ENCODE measurements around the gene TXNRD1.

TXNRD1 gene

DNA sequence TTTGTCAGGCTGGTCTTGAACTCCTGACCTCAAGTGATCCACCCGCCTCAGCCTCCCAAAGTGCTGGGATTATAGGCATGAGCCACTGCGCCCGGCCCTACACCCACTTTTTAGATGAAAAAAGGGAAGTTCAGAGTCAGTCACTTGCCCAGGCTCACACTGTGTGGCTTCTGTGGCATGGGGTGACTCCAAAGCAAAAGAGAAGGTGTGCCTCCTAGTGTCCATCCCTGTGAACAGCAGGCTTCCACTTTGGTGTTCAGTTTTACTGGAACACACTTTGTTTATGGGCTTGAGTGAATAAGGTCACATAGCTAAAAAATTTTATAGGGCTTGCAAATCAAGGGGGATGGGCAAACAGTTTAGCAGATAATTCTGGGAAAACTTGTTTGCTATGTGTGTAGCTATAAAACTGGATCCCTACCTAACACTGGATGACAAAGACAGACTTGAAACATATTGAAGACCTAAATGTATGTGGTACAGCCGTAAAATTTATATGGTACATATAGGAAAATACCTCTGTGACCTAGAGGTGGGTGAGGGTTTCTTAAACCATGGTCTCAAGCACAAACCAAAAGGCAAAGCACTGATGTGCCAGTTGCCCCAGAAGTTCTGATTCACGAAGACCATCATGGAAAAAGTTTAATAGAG, 142.9 kb downstream of the TXNRD1 start:
- Histone ChIP-seq H3K27ac (ENCODE audit: low read depth, low read length) (no peak overlapping the region), H3K4me3 (ENCODE audit: low read length) (no peak overlapping the region), H3K4me1 (ENCODE audit: control insufficient read depth, insufficient read depth, low read length) (no peaks in the 10 kb centered on the region), H3K36me3 (ENCODE audit: control insufficient read depth, insufficient read depth, low read length) (no peaks in the 10 kb centered on the region), H3K27me3 (ENCODE audit: control insufficient read depth, insufficient read depth, low read length) (no peaks in the 10 kb centered on the region), H3K9ac (ENCODE audit: low read length) (no peak overlapping the region)

DNA sequence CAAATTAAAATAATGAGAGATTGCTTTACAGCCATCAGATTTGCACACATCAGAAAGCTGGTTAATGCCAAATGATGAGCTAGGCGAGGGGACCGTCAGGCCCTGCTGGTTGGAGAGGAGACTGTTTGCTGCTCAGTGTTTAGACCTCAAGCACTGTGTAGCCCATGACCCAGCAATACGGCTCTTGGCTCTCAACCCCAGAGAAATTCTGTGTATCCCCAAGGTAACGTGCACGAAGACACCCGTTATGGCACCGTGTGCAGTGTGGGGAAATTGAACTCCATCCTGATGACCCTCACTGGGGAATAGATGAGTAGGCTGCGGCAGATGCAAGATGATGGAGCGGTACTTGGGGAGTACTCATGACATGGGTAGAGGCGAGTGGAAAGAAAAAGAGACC, 143.6 kb downstream of the TXNRD1 start:
- Histone ChIP-seq H3K36me3 (ENCODE audit: control insufficient read depth, insufficient read depth, low read length) (no peaks in the 10 kb centered on the region), H3K9ac (ENCODE audit: low read length) (no peak overlapping the region), H3K4me3 (ENCODE audit: low read length) (no peak overlapping the region), H3K27me3 (ENCODE audit: control insufficient read depth, insufficient read depth, low read length) (no peaks in the 10 kb centered on the region), H3K4me1 (ENCODE audit: control insufficient read depth, insufficient read depth, low read length) (no peaks in the 10 kb centered on the region), H3K27ac (ENCODE audit: low read depth, low read length) (no peak overlapping the region)

DNA sequence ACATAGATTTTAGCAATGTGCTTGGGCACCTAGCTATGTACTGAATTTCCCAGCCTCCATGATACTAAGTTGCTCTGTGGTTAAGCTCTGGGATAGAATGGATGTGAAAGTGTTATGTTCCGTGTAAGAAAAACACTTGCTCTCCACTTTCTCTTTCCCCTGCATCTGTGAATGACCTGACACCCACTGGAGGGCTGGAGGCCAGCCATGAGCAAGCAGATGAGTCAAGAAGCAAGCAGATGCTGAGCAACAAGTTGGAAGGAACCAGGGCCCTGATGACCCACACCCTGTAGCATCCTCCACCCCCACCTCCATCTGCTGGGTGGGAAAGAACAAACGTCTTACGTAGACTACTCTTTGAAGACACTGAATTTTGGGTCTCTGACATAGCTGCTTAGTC, 144.6 kb downstream of the TXNRD1 start:
- Histone ChIP-seq H3K36me3 (ENCODE audit: control insufficient read depth, insufficient read depth, low read length) (no peaks in the 10 kb centered on the region), H3K4me3 (ENCODE audit: low read length) (no peak overlapping the region), H3K9ac (ENCODE audit: low read length) (no peak overlapping the region), H3K4me1 (ENCODE audit: control insufficient read depth, insufficient read depth, low read length) (no peaks in the 10 kb centered on the region), H3K27me3 (ENCODE audit: control insufficient read depth, insufficient read depth, low read length) (no peaks in the 10 kb centered on the region), H3K27ac (ENCODE audit: low read depth, low read length) (no peak overlapping the region)

DNA sequence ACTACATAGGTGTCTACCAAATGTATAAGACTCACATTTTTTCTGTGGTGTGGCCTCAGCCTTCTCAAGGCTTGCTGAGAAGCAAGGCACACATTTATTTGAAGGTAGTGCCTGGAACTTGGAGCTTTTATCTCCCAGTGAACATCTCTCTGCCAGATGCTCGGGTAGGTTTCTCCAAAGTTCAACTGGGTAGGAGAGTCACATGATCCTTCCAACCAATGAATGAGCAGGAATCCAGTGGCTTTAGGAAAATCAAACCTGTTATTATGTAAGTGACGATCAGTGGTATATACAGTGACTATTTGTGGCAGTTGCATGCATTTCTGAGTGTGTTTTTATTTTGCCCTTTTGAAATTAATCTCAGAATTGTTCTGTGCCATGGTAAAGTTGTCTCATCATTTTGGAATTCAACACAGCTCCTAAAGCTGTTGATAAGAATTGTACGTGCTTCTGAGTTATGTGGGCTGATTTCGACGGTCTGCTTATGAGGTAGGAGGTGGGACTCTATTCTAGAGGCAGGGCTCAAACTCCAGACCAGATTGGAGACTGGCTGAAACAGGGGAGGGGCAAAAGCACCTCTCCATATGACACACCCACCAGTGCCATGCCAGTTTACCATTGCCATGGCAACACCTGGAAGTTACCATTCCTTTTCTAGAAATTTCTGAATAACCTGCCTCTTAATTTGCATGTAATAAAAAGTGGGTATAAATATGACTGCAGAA, 145.6 kb downstream of the TXNRD1 start:
- Histone ChIP-seq H3K9ac (ENCODE audit: low read length) (no peak overlapping the region), H3K4me3 (ENCODE audit: low read length) (no peak overlapping the region), H3K27me3 (ENCODE audit: control insufficient read depth, insufficient read depth, low read length) (no peaks in the 10 kb centered on the region), H3K36me3 (ENCODE audit: control insufficient read depth, insufficient read depth, low read length) (no peaks in the 10 kb centered on the region), H3K27ac (ENCODE audit: low read depth, low read length) (no peak overlapping the region), H3K4me1 (ENCODE audit: control insufficient read depth, insufficient read depth, low read length) (no peaks in the 10 kb centered on the region)

DNA sequence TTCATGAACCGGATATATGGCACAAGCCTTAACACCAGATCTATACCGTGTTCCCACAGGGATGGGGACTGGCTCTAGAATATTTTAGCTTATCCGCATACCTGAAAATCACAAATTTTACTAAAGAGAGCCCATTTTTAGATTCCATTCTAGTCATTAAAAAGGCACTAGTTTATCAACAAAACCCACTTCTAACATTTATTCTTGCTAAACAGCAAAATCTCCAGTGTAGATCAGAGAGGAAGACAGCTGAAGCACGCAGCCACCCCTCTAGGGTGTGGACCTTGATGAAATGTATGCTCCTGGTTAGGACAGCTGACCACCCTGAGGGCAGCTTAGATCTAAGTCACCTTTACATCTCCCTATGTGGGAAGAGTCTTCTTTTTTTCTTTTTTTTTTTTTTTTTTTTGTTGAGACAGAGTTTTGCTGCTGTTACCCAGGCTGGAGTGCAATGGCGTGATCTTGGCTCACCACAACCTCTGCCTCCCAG, 150.4 kb downstream of the TXNRD1 start:
- peaks cover 3% of the 10 kb centered on the region for H3K4me1 ChIP-seq (ENCODE audit: control insufficient read depth, insufficient read depth, low read length)
- H3K36me3 ChIP-seq (ENCODE audit: control insufficient read depth, insufficient read depth, low read length) = no peaks in the 10 kb centered on the region
- H3K9ac ChIP-seq (ENCODE audit: low read length) = no peak overlapping the region
- H3K27ac ChIP-seq (ENCODE audit: low read depth, low read length) = no peak overlapping the region
- H3K27me3 ChIP-seq (ENCODE audit: control insufficient read depth, insufficient read depth, low read length) = no peaks in the 10 kb centered on the region
- H3K4me3 ChIP-seq (ENCODE audit: low read length) = no peak overlapping the region

DNA sequence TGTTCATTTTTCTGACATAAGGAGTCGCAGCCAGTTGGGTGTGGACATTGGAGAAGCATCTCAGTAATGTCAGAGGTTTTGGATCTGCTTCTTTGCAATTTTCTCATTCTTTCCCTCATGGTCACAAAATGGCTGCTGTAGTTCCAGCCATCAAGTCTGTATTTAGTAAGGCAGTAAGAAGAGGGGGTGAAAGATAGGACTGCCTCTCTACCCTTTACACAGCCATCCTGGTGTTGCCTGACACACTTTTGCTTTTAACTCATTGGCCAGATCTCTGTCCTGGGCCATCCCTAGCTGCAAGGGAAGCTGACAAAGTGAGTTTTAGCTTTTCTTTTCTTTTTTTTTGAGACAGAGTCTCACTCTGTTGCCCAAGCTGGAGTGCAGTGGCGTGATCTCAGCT, 154.1 kb downstream of the TXNRD1 start:
- H3K9ac ChIP-seq (ENCODE audit: low read length) = no peak overlapping the region
- H3K4me3 ChIP-seq (ENCODE audit: low read length) = no peak overlapping the region

DNA sequence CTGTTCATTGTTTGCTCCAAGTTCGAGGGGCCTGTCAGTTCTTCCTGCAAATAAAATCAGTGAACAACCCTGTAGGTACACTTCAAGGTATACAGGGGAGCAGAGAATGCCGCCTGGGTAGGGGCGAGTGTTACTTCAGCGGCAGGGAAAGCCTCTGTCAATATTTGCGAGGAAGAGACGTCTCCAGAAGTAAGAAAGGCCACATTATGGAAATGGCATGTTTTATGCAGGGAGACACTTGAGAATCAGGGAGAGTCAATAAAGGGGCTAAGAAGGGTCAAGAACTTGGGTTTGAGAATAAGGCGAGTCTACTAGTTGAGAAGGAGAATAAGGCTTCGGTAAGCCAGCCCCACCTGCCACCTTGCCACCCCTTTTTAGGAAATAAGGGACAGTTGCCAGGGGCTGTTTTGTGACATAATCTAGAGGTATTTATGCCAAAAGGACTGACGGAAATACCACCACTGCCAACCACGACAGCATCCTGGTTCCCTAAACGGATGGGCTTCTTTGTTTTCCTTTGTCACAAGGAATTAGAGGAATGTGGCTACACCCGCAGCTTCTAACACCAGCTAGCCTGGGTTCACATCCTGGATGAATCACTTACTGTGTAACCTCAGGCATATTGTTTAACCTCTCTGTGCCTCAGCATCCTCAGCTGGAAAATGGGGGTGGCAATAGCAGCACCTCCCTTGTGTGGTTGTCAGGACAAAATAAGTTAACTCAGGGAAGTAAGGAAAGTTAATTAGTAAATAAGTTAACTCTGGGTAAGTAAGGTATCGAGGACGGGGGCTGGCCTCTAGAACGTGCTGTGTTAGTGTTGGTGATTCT, 155.7 kb downstream of the TXNRD1 start:
- H3K27me3 ChIP-seq (ENCODE audit: control insufficient read depth, insufficient read depth, low read length) = no peaks in the 10 kb centered on the region
- no peaks in the 10 kb centered on the region for H3K36me3 ChIP-seq (ENCODE audit: control insufficient read depth, insufficient read depth, low read length)
- peaks cover 3% of the 10 kb centered on the region for H3K4me1 ChIP-seq (ENCODE audit: control insufficient read depth, insufficient read depth, low read length)
- H3K4me3 ChIP-seq (ENCODE audit: low read length) = no peak overlapping the region
- no peak overlapping the region for H3K27ac ChIP-seq (ENCODE audit: low read depth, low read length)
- H3K9ac ChIP-seq (ENCODE audit: low read length) = no peak overlapping the region

More for the DNA sequence above, 154.1 kb downstream of the TXNRD1 start:
- Histone ChIP-seq H3K27ac (ENCODE audit: low read depth, low read length) (no peak overlapping the region), H3K27me3 (ENCODE audit: control insufficient read depth, insufficient read depth, low read length) (no peaks in the 10 kb centered on the region), H3K4me1 (ENCODE audit: control insufficient read depth, insufficient read depth, low read length) (peaks cover 3% of the 10 kb centered on the region), H3K36me3 (ENCODE audit: control insufficient read depth, insufficient read depth, low read length) (no peaks in the 10 kb centered on the region)

DNA sequence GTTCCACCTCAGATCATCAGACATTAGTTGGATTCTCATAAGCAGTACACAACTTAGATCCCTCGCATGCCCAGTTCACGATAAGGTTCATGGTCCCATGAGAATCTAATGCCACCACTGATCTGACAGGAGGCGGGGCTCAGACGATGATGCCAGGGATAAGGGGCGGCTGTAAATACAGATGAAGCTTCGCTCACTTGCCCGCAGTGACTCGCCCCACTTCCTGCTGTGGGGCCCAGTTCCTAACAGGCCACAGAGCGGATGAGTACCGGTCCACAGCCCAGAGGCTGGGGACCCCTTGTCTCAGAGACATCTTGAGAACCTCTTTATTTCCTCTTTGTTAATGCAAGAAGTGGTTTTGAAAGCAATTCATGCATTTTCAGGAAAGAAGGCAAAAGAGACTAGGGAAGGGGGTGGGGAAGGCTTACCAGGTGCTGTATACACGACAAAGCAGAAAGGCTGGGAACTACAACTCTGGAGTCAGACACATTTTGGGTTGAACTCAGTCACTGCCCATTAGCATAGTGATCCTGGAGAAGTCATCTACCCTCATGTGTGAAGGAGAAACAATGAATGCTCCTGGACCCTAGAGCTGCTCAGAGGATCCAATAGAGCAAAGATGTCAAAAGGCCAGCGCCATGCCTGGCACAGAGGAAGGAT, 156.6 kb downstream of the TXNRD1 start:
- H3K36me3 ChIP-seq (ENCODE audit: control insufficient read depth, insufficient read depth, low read length) = no peaks in the 10 kb centered on the region
- no peak overlapping the region for H3K4me3 ChIP-seq (ENCODE audit: low read length)
- H3K9ac ChIP-seq (ENCODE audit: low read length) = no peak overlapping the region
- H3K27me3 ChIP-seq (ENCODE audit: control insufficient read depth, insufficient read depth, low read length) = no peaks in the 10 kb centered on the region
- H3K4me1 ChIP-seq (ENCODE audit: control insufficient read depth, insufficient read depth, low read length) = peaks cover 3% of the 10 kb centered on the region
- H3K27ac ChIP-seq (ENCODE audit: low read depth, low read length) = no peak overlapping the region

DNA sequence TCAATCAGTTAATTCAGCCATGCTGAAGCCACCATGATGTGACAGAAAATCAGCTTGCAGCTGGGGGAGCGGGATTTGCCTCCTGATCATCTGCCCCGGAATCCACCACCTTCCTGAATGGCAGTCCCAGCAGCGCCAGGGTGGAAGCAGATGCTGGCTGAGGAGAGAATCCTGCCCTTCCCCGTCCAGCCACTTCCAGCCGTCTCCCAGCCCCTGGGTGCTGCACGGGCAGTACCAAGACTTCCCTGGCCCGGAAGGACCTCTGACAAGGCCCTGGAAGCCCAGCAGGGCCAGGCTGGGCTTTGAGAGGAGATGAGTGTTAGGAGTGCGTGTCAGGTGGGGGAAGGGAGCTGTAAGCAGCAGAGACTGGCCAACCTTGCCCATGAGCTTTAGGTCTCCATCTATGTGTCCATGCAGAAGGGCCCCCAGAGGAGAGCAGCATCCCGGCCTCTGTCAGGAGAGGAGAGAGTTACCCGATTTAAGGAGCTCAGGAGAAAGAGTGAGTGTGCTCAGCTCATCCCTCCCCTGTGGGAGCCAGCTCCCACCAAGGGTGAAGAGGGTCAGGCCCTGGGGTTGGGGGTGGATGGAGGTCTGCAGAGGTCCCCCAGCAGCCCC, 157.2 kb downstream of the TXNRD1 start:
- Histone ChIP-seq H3K27me3 (ENCODE audit: control insufficient read depth, insufficient read depth, low read length) (no peaks in the 10 kb centered on the region), H3K4me1 (ENCODE audit: control insufficient read depth, insufficient read depth, low read length) (no peaks in the 10 kb centered on the region), H3K4me3 (ENCODE audit: low read length) (no peak overlapping the region), H3K9ac (ENCODE audit: low read length) (no peak overlapping the region), H3K36me3 (ENCODE audit: control insufficient read depth, insufficient read depth, low read length) (no peaks in the 10 kb centered on the region), H3K27ac (ENCODE audit: low read depth, low read length) (no peak overlapping the region)

DNA sequence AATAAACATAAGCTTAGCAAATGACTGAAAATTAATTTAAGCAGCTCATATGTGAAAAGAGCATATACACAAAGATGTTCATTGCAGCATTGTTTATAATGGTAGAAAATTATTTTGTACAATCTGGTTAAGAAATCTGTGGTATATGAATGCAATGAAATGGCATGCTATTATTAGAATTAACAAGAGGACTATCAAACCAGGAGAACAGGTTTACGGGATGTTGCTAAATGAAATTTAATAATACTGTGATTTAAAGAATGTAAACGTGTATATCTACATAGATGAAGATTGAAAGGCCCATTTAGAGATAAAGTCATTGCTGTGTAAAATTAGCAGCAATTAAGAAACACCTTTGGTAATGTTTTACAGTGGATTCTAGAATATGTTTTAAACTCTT, 158.5 kb downstream of the TXNRD1 start:
- H3K27me3 ChIP-seq (ENCODE audit: control insufficient read depth, insufficient read depth, low read length) = no peaks in the 10 kb centered on the region
- no peak overlapping the region for H3K27ac ChIP-seq (ENCODE audit: low read depth, low read length)
- no peak overlapping the region for H3K9ac ChIP-seq (ENCODE audit: low read length)
- H3K4me3 ChIP-seq (ENCODE audit: low read length) = no peak overlapping the region
- H3K36me3 ChIP-seq (ENCODE audit: control insufficient read depth, insufficient read depth, low read length) = no peaks in the 10 kb centered on the region
- no peaks in the 10 kb centered on the region for H3K4me1 ChIP-seq (ENCODE audit: control insufficient read depth, insufficient read depth, low read length)

DNA sequence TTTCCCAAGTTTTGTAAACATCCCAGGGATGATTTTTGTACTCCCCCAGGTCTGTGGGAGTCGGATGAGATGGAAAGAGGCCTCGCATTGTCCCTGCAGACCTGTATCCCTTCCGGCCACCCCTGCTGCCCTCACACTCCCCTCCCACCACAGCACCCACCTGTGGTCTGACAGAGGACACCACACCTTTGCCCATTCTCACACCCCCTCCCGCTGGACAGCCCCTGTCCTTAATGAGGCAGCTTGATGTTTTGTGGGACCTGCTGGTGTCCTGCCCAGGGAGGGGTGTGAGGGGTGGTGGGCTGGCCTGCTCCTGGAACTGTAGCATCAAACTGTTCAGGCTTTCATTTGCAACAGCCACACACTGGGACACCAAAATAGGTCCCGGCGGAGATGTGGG, 159.2 kb downstream of the TXNRD1 start:
- Histone ChIP-seq H3K4me3 (ENCODE audit: low read length) (no peak overlapping the region), H3K36me3 (ENCODE audit: control insufficient read depth, insufficient read depth, low read length) (no peaks in the 10 kb centered on the region), H3K4me1 (ENCODE audit: control insufficient read depth, insufficient read depth, low read length) (no peaks in the 10 kb centered on the region), H3K9ac (ENCODE audit: low read length) (no peak overlapping the region), H3K27ac (ENCODE audit: low read depth, low read length) (no peak overlapping the region), H3K27me3 (ENCODE audit: control insufficient read depth, insufficient read depth, low read length) (no peaks in the 10 kb centered on the region)

DNA sequence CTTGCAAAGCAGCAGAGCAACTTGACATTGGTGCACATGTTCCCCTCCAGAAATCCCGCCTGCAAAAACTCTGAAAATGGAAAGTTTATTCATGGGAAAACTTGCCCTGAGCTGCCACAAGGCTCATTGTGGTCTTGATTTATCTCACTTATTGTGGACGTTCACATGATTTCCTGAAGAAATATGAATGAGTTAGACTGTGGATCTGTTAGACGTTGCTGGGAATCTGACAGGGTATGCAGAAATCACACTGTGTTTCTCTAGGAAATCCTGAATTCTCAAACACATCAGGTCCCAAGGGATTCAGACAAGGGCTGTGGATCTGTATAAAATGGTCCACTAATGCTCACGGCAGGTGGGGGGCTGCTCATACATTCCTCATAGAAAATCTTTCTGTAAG, 160.2 kb downstream of the TXNRD1 start:
- Histone ChIP-seq H3K27ac (ENCODE audit: low read depth, low read length) (no peak overlapping the region), H3K36me3 (ENCODE audit: control insufficient read depth, insufficient read depth, low read length) (no peaks in the 10 kb centered on the region), H3K4me3 (ENCODE audit: low read length) (no peak overlapping the region), H3K4me1 (ENCODE audit: control insufficient read depth, insufficient read depth, low read length) (no peaks in the 10 kb centered on the region), H3K27me3 (ENCODE audit: control insufficient read depth, insufficient read depth, low read length) (no peaks in the 10 kb centered on the region), H3K9ac (ENCODE audit: low read length) (no peak overlapping the region)
